ENCODE results near the gene RBX1.

Gene RBX1

DNA sequence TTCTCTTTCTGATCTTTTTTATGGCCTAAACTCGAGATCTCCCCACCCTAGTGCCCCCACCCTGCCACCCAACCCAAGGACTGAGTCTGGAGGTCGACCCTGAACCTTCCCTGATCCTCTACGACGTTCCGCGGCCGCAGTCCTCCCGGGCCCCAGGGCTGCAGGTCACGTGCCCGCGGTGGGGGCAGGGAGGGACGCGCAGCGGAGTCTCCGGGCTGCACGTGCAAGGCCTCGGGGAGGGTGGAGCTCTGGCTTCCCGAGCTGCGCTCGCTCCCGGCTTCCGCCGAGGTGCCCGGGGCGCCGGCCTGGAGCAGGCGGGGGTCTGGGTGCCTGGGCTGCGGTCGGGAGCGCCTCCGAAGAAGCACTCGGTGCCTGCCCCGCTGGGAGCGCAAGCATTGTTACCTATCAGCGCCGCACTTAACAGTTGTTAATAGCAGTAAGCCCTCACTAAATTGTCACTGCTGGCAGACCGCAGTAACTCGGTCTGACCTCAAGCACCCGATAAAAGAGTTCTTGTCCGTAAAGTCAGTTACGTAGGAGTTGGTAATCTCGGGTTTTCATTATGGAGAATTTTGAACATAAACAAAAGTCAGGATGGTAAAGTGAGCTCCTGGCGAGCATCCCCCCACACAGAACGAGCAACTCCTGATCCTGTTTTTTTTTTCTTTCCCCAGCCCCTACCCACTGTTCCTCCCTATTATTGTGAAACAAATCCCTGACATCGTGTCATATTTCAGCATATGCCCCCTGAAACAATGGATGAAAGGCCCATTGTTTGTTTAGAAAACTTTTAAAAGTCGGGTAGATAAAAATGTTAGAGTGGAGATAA lies 71.5 kb downstream of the RBX1 start:
- peak; percentile 66 for DNase-seq (ENCODE audit: low read depth)
